ENCODE data around the gene KLK2.

KLK2 gene

GRCh38 chr19:50873056-50873455 lies at the start of gene KLK2:
Gene KLK2, plus strand, starts transcription at chr19:50873439. Its CDS starts 35 bp downstream, at chr19:50873474.
- Mint-ChIP-seq H3K4me3 (no peak within 1 kb of the TSS), H3K4me1 (no peaks in the 10 kb centered on the region), H3K27ac (no peak within 1 kb of the TSS), H3K36me3 (no peaks in the 10 kb centered on the region), H3K9me3 (no peaks in the 10 kb centered on the region)
- DNase-seq (ENCODE audit: low spot score in 2 of 2) (no peak), ATAC-seq (no peak)

DNA sequence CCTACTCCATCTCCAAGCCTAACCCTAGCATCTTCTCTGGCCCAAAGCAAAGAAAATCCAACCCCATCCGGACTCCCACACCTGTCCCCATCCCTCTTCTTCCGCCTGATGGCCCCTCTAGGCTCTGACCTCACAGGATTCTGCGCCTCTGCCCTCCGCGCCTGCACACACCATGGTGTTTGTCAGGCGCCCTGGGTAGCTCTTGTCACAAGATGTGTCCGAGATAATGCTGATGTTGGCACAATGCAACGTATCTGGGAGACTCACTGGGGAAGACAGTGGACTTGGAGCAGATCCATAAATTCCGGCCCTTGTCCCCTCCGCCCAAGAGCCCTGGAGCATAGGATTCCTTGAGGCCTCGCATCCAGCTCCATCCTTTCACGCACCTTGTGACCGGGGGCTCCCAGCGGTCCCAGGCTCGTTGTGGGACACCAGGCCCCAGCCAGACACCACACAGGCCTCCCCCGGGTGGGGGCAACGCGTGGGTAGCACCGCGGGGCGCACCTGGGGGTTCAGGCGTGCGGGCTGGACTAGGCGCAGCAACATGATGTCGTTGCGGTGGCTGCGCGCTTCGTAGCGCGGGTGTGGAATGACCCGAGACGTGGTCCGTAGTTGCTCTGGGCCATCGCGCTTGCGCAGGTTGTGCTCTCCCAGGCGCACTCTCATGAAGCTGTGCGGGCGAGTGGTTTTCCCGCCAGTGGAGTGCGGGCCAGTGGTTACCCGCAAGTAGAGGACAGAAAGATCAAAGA lies 46.6 kb upstream of the KLK2 start:
- Mint-ChIP-seq H3K4me1 (no peaks in the 10 kb centered on the region), H3K36me3 (no peaks in the 10 kb centered on the region), H3K9me3 (no peaks in the 10 kb centered on the region), H3K27ac (no peak overlapping the region), H3K4me3 (no peak overlapping the region)
- no peak for ATAC-seq
- DNase-seq (ENCODE audit: low spot score in 2 of 2), result no peak

- Mint-ChIP-seq H3K36me3 (no peaks in the 10 kb centered on the region), H3K9me3 (no peaks in the 10 kb centered on the region), H3K27ac (no peak overlapping the region), H3K4me1 (no peaks in the 10 kb centered on the region), H3K4me3 (no peak overlapping the region)
- DNase-seq (ENCODE audit: low spot score in 2 of 2), result no peak
- ATAC-seq, result no peak
Observed at GRCh38 chr19:50827476-50827875, 45.8 kb upstream of the KLK2 start.

GRCh38 chr19:50829801-50830200 lies 43.4 kb upstream of the KLK2 start:
- no peaks in the 10 kb centered on the region for H3K36me3 Mint-ChIP-seq

GRCh38 chr19:50830266-50831025 lies 42.8 kb upstream of the KLK2 start:
- no peaks in the 10 kb centered on the region for H3K4me1 Mint-ChIP-seq
- no peak overlapping the region for H3K27ac Mint-ChIP-seq
- ATAC-seq (peak; percentile 33), DNase-seq (ENCODE audit: low spot score in 2 of 2) (no peak)
- H3K4me3 Mint-ChIP-seq, result no peak overlapping the region
- H3K36me3 Mint-ChIP-seq, result no peaks in the 10 kb centered on the region
- no peaks in the 10 kb centered on the region for H3K9me3 Mint-ChIP-seq

More at GRCh38 chr19:50829801-50830200, 43.4 kb upstream of the KLK2 start:
- Mint-ChIP-seq H3K27ac (no peak overlapping the region), H3K4me1 (no peaks in the 10 kb centered on the region), H3K4me3 (no peak overlapping the region), H3K9me3 (no peaks in the 10 kb centered on the region)
- DNase-seq (ENCODE audit: low spot score in 2 of 2), result no peak
- ATAC-seq, result no peak

GRCh38 chr19:50831026-50831396 lies 42.2 kb upstream of the KLK2 start:
- no peak overlapping the region for H3K27ac Mint-ChIP-seq
- no peaks in the 10 kb centered on the region for H3K9me3 Mint-ChIP-seq
- DNase-seq (ENCODE audit: low spot score in 2 of 2), result no peak
- no peaks in the 10 kb centered on the region for H3K36me3 Mint-ChIP-seq
- H3K4me1 Mint-ChIP-seq, result peaks cover under 1% of the 10 kb centered on the region
- no peak for ATAC-seq
- no peak overlapping the region for H3K4me3 Mint-ChIP-seq

- Mint-ChIP-seq H3K4me3 (no peak overlapping the region), H3K9me3 (no peaks in the 10 kb centered on the region), H3K27ac (peak overlapping the region; percentile 76), H3K36me3 (no peaks in the 10 kb centered on the region), H3K4me1 (peaks cover 15% of the 10 kb centered on the region)
- ATAC-seq, result no peak
- no peak for DNase-seq (ENCODE audit: low spot score in 2 of 2)
Observed at GRCh38 chr19:50832666-50833065, 40.6 kb upstream of the KLK2 start.

DNA sequence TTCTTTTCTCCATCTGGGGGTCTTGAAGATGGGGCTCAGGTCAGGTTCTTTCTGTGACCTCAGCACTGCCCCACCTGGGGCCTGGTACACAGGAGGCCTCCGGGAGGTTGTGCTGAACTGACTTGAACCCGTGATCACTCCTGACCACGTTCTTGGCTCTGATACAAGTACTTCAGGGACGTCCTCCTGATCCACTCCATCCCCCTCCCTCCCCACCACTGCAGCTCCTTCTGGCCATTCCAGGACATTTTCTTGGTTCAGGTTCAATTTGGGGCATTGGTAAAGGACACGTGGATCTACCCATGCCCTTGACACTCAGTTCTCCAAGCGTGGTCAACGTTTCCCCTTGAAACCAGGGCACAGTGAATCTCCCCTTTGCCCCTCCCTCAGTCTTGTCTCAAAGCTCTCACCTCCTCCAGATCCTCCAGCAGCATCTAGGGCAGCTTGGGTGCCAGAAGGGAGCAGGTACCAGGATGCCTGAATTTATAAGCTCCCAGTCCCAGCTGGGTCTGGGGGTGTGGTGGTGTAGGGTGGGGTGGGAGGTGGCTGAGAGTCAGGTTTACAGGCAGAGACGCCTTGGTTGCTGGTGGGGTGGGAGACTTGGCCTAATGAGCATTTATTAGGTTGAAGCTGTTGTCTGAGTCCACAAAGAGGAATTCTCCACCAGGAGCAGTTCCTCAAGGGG lies 40.0 kb upstream of the KLK2 start, which contains the start of gene KLK15:
Gene KLK15 (minus strand): TSS at position 458 of the 685 bp plus-strand sequence. CDS start 2,082 bp downstream, outside the sequence.
- Mint-ChIP-seq H3K36me3 (no peaks in the 10 kb centered on the region), H3K4me3 (no peak within 1 kb of the TSS), H3K9me3 (no peaks in the 10 kb centered on the region), H3K4me1 (peaks cover 15% of the 10 kb centered on the region), H3K27ac (peak within 1 kb of the TSS; percentile 76)
- DNase-seq (ENCODE audit: low spot score in 2 of 2) (no peak), ATAC-seq (no peak)

- Mint-ChIP-seq H3K4me3 (no peak overlapping the region), H3K27ac (no peak overlapping the region), H3K9me3 (no peaks in the 10 kb centered on the region), H3K36me3 (no peaks in the 10 kb centered on the region), H3K4me1 (peaks cover 15% of the 10 kb centered on the region)
- DNase-seq (ENCODE audit: low spot score in 2 of 2), result no peak
- ATAC-seq, result no peak
Observed at GRCh38 chr19:50833802-50834167, 39.5 kb upstream of the KLK2 start.

GRCh38 chr19:50835103-50835784 lies 38.0 kb upstream of the KLK2 start:
- H3K9me3 Mint-ChIP-seq, result no peaks in the 10 kb centered on the region

GRCh38 chr19:50835785-50836542 lies 37.3 kb upstream of the KLK2 start:
- Mint-ChIP-seq H3K36me3 (no peaks in the 10 kb centered on the region), H3K4me1 (peaks cover 15% of the 10 kb centered on the region), H3K27ac (peak overlapping the region; percentile 56), H3K4me3 (peak overlapping the region; percentile 74), H3K9me3 (no peaks in the 10 kb centered on the region)
- ATAC-seq, result peak; percentile 88
- peak; percentile 76 to 83 for DNase-seq (ENCODE audit: low spot score in 2 of 2)

More at GRCh38 chr19:50835103-50835784, 38.0 kb upstream of the KLK2 start:
- no peak for DNase-seq (ENCODE audit: low spot score in 2 of 2)
- Mint-ChIP-seq H3K27ac (no peak overlapping the region), H3K36me3 (no peaks in the 10 kb centered on the region), H3K4me1 (peaks cover 15% of the 10 kb centered on the region), H3K4me3 (peak overlapping the region; percentile 74)
- ATAC-seq, result no peak

GRCh38 chr19:50836543-50837195 lies 36.6 kb upstream of the KLK2 start:
- no peaks in the 10 kb centered on the region for H3K9me3 Mint-ChIP-seq
- H3K27ac Mint-ChIP-seq, result peak overlapping the region; percentile 56
- peaks cover 15% of the 10 kb centered on the region for H3K4me1 Mint-ChIP-seq
- DNase-seq (ENCODE audit: low spot score in 2 of 2), result no peak
- H3K36me3 Mint-ChIP-seq, result no peaks in the 10 kb centered on the region
- peak overlapping the region; percentile 74 for H3K4me3 Mint-ChIP-seq
- no peak for ATAC-seq

DNA sequence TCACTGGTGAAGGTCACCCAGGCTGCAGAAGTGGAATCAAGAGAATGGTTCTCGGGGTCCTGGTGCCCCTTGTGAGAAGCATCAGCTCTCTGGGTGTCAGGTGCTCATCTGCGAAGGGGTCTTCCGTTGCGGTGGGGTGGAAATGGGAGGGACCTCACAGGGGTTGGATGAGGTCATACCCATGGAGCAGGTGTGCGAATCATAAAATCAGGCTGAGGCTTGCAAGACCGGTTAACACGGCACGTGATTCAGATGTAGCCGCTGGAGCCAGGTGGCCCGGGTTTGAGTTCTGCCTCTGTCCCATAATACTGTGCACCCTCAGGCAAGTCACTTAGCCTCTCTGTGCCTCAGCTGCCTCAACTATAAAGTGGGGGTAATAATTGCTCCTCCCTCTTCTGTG lies 35.9 kb upstream of the KLK2 start:
- H3K27ac Mint-ChIP-seq, result no peak overlapping the region

DNA sequence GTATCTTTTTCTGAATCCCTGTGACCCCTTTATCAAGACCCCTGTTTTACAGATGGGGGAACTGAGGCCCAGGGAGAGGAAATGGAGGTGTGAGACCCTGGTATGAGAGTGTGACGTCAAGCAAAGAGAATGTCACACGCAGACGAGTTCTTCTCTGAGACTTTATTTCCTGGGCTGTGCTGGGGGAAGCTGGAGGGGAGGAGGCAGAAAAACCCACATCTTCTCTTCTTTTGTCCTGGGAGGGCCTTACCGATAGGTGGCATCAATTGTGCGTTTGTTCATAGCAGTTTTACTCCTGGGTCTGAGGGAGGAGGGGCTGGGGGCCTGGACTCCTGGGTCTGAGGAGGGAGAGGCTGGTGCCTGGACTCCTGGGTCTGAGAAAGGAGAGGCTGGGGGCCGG lies 35.0 kb upstream of the KLK2 start:
- no peaks in the 10 kb centered on the region for H3K36me3 Mint-ChIP-seq
- no peak overlapping the region for H3K4me3 Mint-ChIP-seq
- H3K4me1 Mint-ChIP-seq, result peaks cover 15% of the 10 kb centered on the region
- DNase-seq (ENCODE audit: low spot score in 2 of 2), result no peak
- no peak for ATAC-seq
- no peak overlapping the region for H3K27ac Mint-ChIP-seq
- peaks cover 2% of the 10 kb centered on the region for H3K9me3 Mint-ChIP-seq

More for the DNA sequence above, 35.9 kb upstream of the KLK2 start:
- Mint-ChIP-seq H3K36me3 (no peaks in the 10 kb centered on the region), H3K4me3 (peak overlapping the region; percentile 74), H3K4me1 (peaks cover 15% of the 10 kb centered on the region), H3K9me3 (no peaks in the 10 kb centered on the region)
- ATAC-seq (no peak), DNase-seq (ENCODE audit: low spot score in 2 of 2) (no peak)

Measured in stimulated activated effector memory CD8-positive, alpha-beta T cell treated with anti-CD3 and anti-CD28 coated beads, Interleukin-12 subunit alpha, Interleukin-12 subunit beta, amount 100 ng/mL, for 72 hours (primary cell).